HepG2 (cell line): ENCODE data around the gene CSNK1E. TPM values are rescaled to one million over a fixed set of nuclear protein-coding genes. Genes with fewer than 3 reads are reported as not detected.

ENCODE experiments used
- FUBP1 ChIP-seq: sonication (generic); formaldehyde crosslinking; IDR thresholded peaks from 2 replicates; pipeline ENCODE4 v1.5.1; 2020; ENCODE audit warnings: missing genetic modification reagents, mild to moderate bottlenecking, borderline replicate concordance
- HMG20A ChIP-seq: IDR thresholded peaks from 2 replicates; pipeline ENCODE4 v1.6.1; 2016; ENCODE audit warnings: borderline replicate concordance
- HNRNPLL ChIP-seq: fragments of 200-400 bp; formaldehyde crosslinking; IDR thresholded peaks from 2 replicates; pipeline ENCODE4 v1.6.1; 2017; ENCODE audit warnings: mild to moderate bottlenecking, low read depth, low read length; ENCODE audit not compliant: poor library complexity, severe bottlenecking
- MTA3 ChIP-seq: sonication (generic); formaldehyde crosslinking; IDR thresholded peaks from 2 replicates; pipeline ENCODE4 v1.4.0; 2020; ENCODE audit warnings: missing genetic modification reagents
- NCOA2 ChIP-seq: sonication (generic); formaldehyde crosslinking; IDR thresholded peaks from 2 replicates; pipeline ENCODE4 v1.8.0; 2022; ENCODE audit warnings: inconsistent platforms
- NCOR1 ChIP-seq: fragments of 200-600 bp; sonication (generic); IDR thresholded peaks from 2 replicates; pipeline ENCODE4 v1.7.0; 2017; ENCODE audit warnings: antibody characterized with exemption, low read length, borderline replicate concordance
- REPIN1 ChIP-seq: sonication (generic); formaldehyde crosslinking; IDR thresholded peaks from 2 replicates; pipeline ENCODE4 v1.8.0; 2022; ENCODE audit warnings: missing genetic modification reagents, low read depth, mild to moderate bottlenecking, borderline replicate concordance
- SETDB1 ChIP-seq: sonication (generic); formaldehyde crosslinking; IDR thresholded peaks from 2 replicates; pipeline ENCODE4 v1.5.1; 2020; ENCODE audit warnings: missing genetic modification reagents, mild to moderate bottlenecking, borderline replicate concordance
- SMARCE1 ChIP-seq: fragments of 450-650 bp; IDR thresholded peaks from 2 replicates; pipeline ENCODE4 v1.6.1; 2017; ENCODE audit warnings: borderline replicate concordance
- TARDBP ChIP-seq: sonication (generic); formaldehyde crosslinking; IDR thresholded peaks from 2 replicates; pipeline ENCODE4 v1.8.0; 2022; ENCODE audit warnings: mild to moderate bottlenecking, missing genetic modification reagents
- ZBTB39 ChIP-seq: sonication (generic); formaldehyde crosslinking; IDR thresholded peaks from 2 replicates; pipeline ENCODE4 v1.5.0; 2020; ENCODE audit warnings: missing genetic modification reagents
- ZNF143 ChIP-seq: sonication (generic); formaldehyde crosslinking; IDR thresholded peaks from 2 replicates; pipeline ENCODE4 v1.4.0; 2020; ENCODE audit warnings: missing genetic modification reagents
- ZNF619 ChIP-seq: sonication (generic); formaldehyde crosslinking; IDR thresholded peaks from 2 replicates; pipeline ENCODE4 v1.4.0; 2020; ENCODE audit warnings: mild to moderate bottlenecking, missing genetic modification reagents
- ZNF772 ChIP-seq: sonication (generic); formaldehyde crosslinking; IDR thresholded peaks from 2 replicates; pipeline ENCODE4 v1.5.0; 2020; ENCODE audit warnings: mild to moderate bottlenecking, missing genetic modification reagents
- polyA plus RNA-seq, 8 experiments: library from polyadenylated mRNA; depleted of rRNA in 3 of 8; stranded (reverse) in 7 of 8; unstranded in 1 of 8; fragments of >200 nt; fragmentation: Illumina TruSeq in 4 of 8; extraction: Trizol in 4 of 8; gene quantifications; 2 replicates each; pipeline versions ENCODE4 v1.2.1 to v1.2.3, GENCODE V29; 2011 to 2016; ENCODE audit warnings: low read depth in 4 of 8, missing spikeins in 1 of 8, mixed read lengths in 1 of 8; ENCODE audit not compliant: insufficient read depth in 1 of 8
- total RNA-seq, 5 experiments: library from RNA; depleted of rRNA; stranded (reverse); fragments of >200 nt; fragmentation: Illumina TruSeq; extraction: Trizol; gene quantifications; 2 replicates each; pipeline ENCODE4 v1.2.3, GENCODE V29; 2016; ENCODE audit warnings: low read depth in 1 of 5
- TF ChIP-seq, protein P1 (sequence below): sonication (generic); formaldehyde crosslinking; conservative IDR thresholded peaks from 2 replicates; pipeline ENCODE4 v1.4.0; 2020; ENCODE audit warnings: missing genetic modification reagents
- TF ChIP-seq, protein P2 (sequence below): IDR thresholded peaks from 2 replicates; pipeline ENCODE4 v1.6.1; 2016; ENCODE audit warnings: low read depth, missing genetic modification reagents, missing compliant biosample characterization
- TF ChIP-seq, protein P3 (sequence below): IDR thresholded peaks from 2 replicates; pipeline ENCODE4 v1.6.1; 2016; ENCODE audit warnings: low read depth, borderline replicate concordance

The CSNK1E gene
- total and polyA plus RNA-seq, 2 of the 13 experiments (the other 11 are each of a cell fraction or from before 2014, with no cell fraction given) = 34.7 to 129 TPM

DNA sequence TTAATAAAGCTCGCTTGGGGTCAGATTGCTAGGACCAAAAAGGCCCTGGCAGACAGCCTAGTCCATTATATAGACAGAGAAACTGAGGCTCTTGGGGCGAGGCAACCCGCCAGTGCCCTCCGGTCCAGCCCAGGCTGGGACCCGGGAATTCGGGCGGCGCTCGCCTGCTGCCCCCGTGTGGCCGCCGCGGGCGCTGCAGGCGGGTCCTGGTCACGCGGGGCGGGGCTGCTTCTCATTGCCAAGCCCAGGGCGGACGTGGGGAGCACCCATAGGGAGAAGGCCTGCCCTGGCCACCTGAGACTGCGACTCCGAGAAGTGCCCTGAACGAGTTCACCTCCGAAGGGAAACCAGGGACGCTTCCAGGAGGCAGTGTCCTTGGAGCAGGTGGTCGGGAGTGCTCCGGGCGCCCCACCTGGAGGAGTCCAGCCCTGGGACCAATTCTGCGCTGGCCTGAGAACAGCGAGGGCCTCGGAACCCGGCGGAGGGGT, 36.0 kb upstream of the CSNK1E start (continued):
- TF ChIP-seq, protein P1, sequence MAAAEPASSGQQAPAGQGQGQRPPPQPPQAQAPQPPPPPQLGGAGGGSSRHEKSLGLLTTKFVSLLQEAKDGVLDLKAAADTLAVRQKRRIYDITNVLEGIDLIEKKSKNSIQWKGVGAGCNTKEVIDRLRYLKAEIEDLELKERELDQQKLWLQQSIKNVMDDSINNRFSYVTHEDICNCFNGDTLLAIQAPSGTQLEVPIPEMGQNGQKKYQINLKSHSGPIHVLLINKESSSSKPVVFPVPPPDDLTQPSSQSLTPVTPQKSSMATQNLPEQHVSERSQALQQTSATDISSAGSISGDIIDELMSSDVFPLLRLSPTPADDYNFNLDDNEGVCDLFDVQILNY (CRISPR knock-in tag) = no peak
- TF ChIP-seq ZBTB39 (CRISPR knock-in tag) = no peak
- TF ChIP-seq TARDBP (CRISPR knock-in tag) = 0 out of 2 replicates have a peak, but pooled peaks have one; percentile 16
- TF ChIP-seq ZNF772 = no peak
- no peak for TF ChIP-seq HMG20A (CRISPR knock-in tag)
- TF ChIP-seq, protein P2, sequence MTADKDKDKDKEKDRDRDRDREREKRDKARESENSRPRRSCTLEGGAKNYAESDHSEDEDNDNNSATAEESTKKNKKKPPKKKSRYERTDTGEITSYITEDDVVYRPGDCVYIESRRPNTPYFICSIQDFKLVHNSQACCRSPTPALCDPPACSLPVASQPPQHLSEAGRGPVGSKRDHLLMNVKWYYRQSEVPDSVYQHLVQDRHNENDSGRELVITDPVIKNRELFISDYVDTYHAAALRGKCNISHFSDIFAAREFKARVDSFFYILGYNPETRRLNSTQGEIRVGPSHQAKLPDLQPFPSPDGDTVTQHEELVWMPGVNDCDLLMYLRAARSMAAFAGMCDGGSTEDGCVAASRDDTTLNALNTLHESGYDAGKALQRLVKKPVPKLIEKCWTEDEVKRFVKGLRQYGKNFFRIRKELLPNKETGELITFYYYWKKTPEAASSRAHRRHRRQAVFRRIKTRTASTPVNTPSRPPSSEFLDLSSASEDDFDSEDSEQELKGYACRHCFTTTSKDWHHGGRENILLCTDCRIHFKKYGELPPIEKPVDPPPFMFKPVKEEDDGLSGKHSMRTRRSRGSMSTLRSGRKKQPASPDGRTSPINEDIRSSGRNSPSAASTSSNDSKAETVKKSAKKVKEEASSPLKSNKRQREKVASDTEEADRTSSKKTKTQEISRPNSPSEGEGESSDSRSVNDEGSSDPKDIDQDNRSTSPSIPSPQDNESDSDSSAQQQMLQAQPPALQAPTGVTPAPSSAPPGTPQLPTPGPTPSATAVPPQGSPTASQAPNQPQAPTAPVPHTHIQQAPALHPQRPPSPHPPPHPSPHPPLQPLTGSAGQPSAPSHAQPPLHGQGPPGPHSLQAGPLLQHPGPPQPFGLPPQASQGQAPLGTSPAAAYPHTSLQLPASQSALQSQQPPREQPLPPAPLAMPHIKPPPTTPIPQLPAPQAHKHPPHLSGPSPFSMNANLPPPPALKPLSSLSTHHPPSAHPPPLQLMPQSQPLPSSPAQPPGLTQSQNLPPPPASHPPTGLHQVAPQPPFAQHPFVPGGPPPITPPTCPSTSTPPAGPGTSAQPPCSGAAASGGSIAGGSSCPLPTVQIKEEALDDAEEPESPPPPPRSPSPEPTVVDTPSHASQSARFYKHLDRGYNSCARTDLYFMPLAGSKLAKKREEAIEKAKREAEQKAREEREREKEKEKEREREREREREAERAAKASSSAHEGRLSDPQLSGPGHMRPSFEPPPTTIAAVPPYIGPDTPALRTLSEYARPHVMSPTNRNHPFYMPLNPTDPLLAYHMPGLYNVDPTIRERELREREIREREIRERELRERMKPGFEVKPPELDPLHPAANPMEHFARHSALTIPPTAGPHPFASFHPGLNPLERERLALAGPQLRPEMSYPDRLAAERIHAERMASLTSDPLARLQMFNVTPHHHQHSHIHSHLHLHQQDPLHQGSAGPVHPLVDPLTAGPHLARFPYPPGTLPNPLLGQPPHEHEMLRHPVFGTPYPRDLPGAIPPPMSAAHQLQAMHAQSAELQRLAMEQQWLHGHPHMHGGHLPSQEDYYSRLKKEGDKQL (CRISPR knock-in tag) = no peak
- TF ChIP-seq ZNF143 = no peak
- no peak for TF ChIP-seq HNRNPLL
- no peak for TF ChIP-seq NCOA2 (CRISPR knock-in tag)
- no peak for TF ChIP-seq SETDB1 (CRISPR knock-in tag)
- TF ChIP-seq, protein P3, sequence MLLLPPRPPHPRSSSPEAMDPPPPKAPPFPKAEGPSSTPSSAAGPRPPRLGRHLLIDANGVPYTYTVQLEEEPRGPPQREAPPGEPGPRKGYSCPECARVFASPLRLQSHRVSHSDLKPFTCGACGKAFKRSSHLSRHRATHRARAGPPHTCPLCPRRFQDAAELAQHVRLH (CRISPR knock-in tag) = no peak
- no peak for TF ChIP-seq ZNF619 (CRISPR knock-in tag)
- TF ChIP-seq FUBP1 (CRISPR knock-in tag) = no peak
- TF ChIP-seq SMARCE1 = no peak
- no peak for TF ChIP-seq REPIN1
- no peak for TF ChIP-seq NCOR1
- no peak for TF ChIP-seq MTA3
